Thoracic aorta endothelial cell (primary cell): ENCODE results near the gene LCE2D. TPM values are rescaled to one million over a fixed set of nuclear protein-coding genes. Genes with fewer than 3 reads are reported as not detected.

ENCODE experiments used
- small RNA-seq: library from RNA; depleted of rRNA; stranded (forward); fragments of <200 nt; gene quantifications from one replicate; pipeline ENCODE3, GENCODE V24; 2012
- total RNA-seq: library from RNA; depleted of rRNA; stranded (reverse); fragments of >200 nt; gene quantifications from 2 replicates; pipeline ENCODE4 v1.2.3, GENCODE V29; 2012

The LCE2D gene, protein sequence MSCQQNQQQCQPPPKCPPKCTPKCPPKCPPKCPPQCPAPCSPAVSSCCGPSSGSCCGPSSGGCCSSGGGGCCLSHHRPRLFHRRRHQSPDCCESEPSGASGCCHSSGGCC
- total RNA-seq = not detected in 2 replicates

DNA sequence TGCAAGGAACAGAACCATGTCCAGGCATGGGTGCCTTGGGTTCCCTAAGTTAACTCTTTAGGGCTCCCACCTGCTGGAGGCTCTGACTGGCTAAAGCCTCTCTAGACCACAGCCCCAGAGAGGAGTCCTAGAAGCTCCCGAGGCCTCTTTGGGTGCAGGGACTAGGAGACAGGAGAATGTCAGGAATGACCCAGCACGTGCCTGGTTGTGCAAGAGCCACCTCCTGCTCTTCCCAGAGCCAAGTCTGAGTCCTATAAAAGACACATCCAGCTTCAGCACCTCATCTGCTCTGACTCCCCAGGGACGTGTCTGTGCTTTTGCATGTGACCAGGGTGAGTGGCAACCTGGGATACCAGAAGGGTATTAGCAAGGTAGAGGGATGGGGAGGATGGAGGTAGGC lies at the start of gene LCE2D:
Gene LCE2D (plus strand): TSS at position 283 of the 400 bp plus-strand sequence. CDS start 726 bp downstream, outside the sequence.

GRCh38 chr1:152613511-152613910 lies 49.7 kb upstream of the LCE2D start, which contains the start of gene LCE3B:
Gene LCE3B (plus strand): TSS chr1:152613811. CDS start chr1:152613811, 0 bp downstream.

GRCh38 chr1:152622803-152623202 lies 40.4 kb upstream of the LCE2D start, which contains the start of gene LCE3A:
Gene LCE3A (minus strand): TSS chr1:152623103. CDS start chr1:152623103, 0 bp downstream.

DNA sequence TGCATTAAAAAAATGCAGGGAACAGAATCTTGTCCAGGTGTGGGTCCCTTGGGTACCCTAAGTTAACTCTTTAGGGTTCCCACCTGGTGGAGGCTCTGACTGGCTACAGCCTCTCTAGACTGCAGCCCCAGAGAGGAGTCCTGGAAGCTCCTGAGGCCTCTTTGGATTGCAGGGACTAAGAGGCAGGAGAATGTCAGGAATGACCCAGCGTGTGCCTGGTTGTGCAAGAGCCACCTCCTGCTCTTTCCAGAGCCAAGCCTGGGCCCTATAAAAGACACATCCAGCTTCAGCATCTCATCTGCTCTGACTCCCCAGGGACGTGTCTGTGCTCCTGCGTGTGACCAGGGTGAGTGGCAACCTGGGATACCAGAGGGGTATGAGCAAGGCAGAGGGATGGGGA lies 11.8 kb downstream of the LCE2D start, which contains the start of gene LCE2C:
Gene LCE2C (plus strand): TSS at position 297 of the 400 bp plus-strand sequence. CDS start 737 bp downstream, outside the sequence.

GRCh38 chr1:152685823-152686222 lies 22.6 kb downstream of the LCE2D start, which contains the start of gene LCE2B:
Gene LCE2B (plus strand): TSS chr1:152686123. CDS start chr1:152686844, 721 bp downstream.

DNA sequence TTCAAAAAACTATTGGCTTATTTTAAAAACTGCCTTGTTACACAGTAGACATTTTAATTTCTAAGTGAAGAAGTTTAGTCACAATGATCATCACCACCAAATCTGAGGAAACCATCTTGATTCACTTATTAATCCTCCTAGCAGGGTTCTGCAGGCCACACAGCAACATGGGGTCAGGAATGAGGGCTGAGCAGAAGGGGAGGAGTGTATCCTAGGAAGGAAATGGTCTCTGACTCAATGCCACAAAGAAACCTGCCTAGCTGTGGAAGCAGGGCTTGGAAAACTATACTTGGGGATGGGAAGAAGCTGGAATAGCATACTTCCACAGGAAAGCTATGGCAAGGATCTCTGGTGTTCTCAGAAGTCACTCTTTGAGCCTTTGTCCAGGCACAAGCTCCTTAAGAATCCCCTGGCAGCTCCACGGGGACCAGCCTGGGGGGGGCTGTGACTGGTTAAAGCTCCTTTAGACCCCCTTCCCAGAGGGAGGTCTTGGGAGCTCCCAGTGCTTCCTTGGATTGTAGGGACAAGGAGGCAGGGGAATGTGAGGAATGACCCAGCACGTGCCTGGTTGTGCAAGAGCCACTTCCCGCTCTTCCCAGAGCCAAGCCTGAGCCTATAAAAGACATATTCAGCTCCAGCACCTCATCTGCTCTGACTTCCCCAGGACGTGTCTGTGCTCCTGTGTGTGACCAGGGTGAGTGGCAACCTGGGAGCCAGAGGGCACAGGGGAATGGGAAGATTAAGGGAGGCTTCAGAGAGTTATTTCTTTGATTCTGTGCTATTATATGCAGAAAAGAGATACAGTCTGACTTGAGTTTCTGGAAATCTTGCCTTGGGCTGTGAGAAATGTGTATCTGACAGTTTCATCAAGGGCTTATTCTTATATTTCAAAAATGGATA lies 34.8 kb downstream of the LCE2D start, which contains the start of gene LCE2A:
Gene LCE2A (plus strand): TSS at position 645 of the 900 bp plus-strand sequence. CDS start 557 bp downstream, outside the sequence.

GRCh38 chr1:152707860-152708259 lies 44.7 kb downstream of the LCE2D start, which contains the start of gene LCE4A:
Gene LCE4A (plus strand): TSS chr1:152708160. CDS start chr1:152709076, 916 bp downstream.

Small RNAs within 50 kb of the gene (small RNA-seq; reads per million reads assigned to genes)
- gene LCE3A (not detected), gene LCE3B (not detected)

Other genes starting within 250 kb of the LCE2D start
- not detected in 2 replicates for gene CRNN, start 249.1 kb upstream of the LCE2D start, total RNA-seq
- gene LCE5A, start 152.6 kb upstream of the LCE2D start, total RNA-seq = not detected in 2 replicates
- not detected in 2 replicates for gene CRCT1, start 148.9 kb upstream of the LCE2D start, total RNA-seq
- not detected in 2 replicates for gene LCE3E, start 96.6 kb upstream of the LCE2D start, total RNA-seq
- gene LCE3D, start 82.9 kb upstream of the LCE2D start, total RNA-seq = not detected in 2 replicates
- not detected in 2 replicates for gene LCE3C, start 63.1 kb upstream of the LCE2D start, total RNA-seq
- not detected in 2 replicates for gene LCE3B, start 49.6 kb upstream of the LCE2D start, total RNA-seq
- gene LCE3A, start 40.3 kb upstream of the LCE2D start, total RNA-seq = not detected in 2 replicates
- gene LCE2C, start 11.9 kb downstream of the LCE2D start, total RNA-seq = not detected in 2 replicates
- gene LCE2B, start 22.7 kb downstream of the LCE2D start, total RNA-seq = not detected in 2 replicates
- gene LCE2A, start 35.0 kb downstream of the LCE2D start, total RNA-seq = not detected in 2 replicates
- gene LCE4A, start 44.8 kb downstream of the LCE2D start, total RNA-seq = not detected in 2 replicates
- gene KPRP, start 94.6 kb downstream of the LCE2D start, total RNA-seq = not detected in 2 replicates
- gene LCE1F, start 111.8 kb downstream of the LCE2D start, total RNA-seq = not detected in 2 replicates
- not detected in 2 replicates for gene LCE1E, start 122.9 kb downstream of the LCE2D start, total RNA-seq
- gene LCE1D, start 133.3 kb downstream of the LCE2D start, total RNA-seq = not detected in 2 replicates
- not detected in 2 replicates for gene LCE1C, start 143.3 kb downstream of the LCE2D start, total RNA-seq
- 0.22 TPM in 1 of 2 replicates, not detected in the other for gene LCE1B, start 148.6 kb downstream of the LCE2D start, total RNA-seq
- not detected in 2 replicates for gene LCE1A, start 164.1 kb downstream of the LCE2D start, total RNA-seq
- gene LCE6A, start 179.5 kb downstream of the LCE2D start, total RNA-seq = not detected in 2 replicates
- gene LCE7A, start 196.6 kb downstream of the LCE2D start, total RNA-seq = not detected in 2 replicates
- gene SMCP, start 214.9 kb downstream of the LCE2D start, total RNA-seq = not detected in 2 replicates
- gene IVL, start 245.2 kb downstream of the LCE2D start, total RNA-seq = not detected in 2 replicates